ENCODE data around the gene KDM7A.

KDM7A gene

DNA sequence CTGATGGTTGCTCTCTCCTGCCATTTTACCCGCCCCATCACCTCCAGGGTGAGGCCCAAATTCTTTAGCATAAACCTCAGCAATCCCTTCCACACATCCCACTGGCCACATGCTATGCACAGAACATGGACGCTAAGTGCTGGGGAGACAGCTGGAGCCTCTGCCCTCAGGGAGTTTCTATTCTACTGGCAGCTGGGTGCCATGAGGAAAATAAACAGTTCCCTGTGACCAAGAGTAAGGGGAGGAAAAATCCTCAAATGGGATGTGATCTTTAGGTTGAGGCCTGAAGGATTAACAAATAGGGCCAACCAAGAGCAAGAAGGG lies 115.2 kb downstream of the KDM7A start:
- peak overlapping the region; percentile 87 for H3K9ac ChIP-seq (ENCODE audit: low read length)
- peak overlapping the region; percentile 85 for H3K4me3 ChIP-seq (ENCODE audit: low read length)

GRCh38 chr7:140060788-140061606 lies 115.8 kb downstream of the KDM7A start:
- Histone ChIP-seq H3K36me3 (ENCODE audit: control insufficient read depth, insufficient read depth, low read length, severe bottlenecking) (peaks cover 5% of the 10 kb centered on the region), H3K4me1 (ENCODE audit: control insufficient read depth, insufficient read depth, low read length) (peaks cover 24% of the 10 kb centered on the region), H3K9me3 (ENCODE audit: control insufficient read depth, low read length) (peaks cover under 1% of the 10 kb centered on the region), H3K4me3 (ENCODE audit: low read length) (peak overlapping the region; percentile 85), H3K9ac (ENCODE audit: low read length) (no peak overlapping the region), H3K27me3 (replicated peaks; ENCODE audit: control insufficient read depth, insufficient read depth, low read length) (no peaks in the 10 kb centered on the region)
- DNase-seq (ENCODE audit: low read depth) = peak; percentile 14

More for the DNA sequence above, 115.2 kb downstream of the KDM7A start:
- H3K9me3 ChIP-seq (ENCODE audit: control insufficient read depth, low read length) = peaks cover 7% of the 10 kb centered on the region
- H3K4me1 ChIP-seq (ENCODE audit: control insufficient read depth, insufficient read depth, low read length) = peaks cover 24% of the 10 kb centered on the region
- no peaks in the 10 kb centered on the region for H3K27me3 ChIP-seq (replicated peaks; ENCODE audit: control insufficient read depth, insufficient read depth, low read length)
- DNase-seq (ENCODE audit: low read depth) = peak; percentile 15
- peaks cover 5% of the 10 kb centered on the region for H3K36me3 ChIP-seq (ENCODE audit: control insufficient read depth, insufficient read depth, low read length, severe bottlenecking)

DNA sequence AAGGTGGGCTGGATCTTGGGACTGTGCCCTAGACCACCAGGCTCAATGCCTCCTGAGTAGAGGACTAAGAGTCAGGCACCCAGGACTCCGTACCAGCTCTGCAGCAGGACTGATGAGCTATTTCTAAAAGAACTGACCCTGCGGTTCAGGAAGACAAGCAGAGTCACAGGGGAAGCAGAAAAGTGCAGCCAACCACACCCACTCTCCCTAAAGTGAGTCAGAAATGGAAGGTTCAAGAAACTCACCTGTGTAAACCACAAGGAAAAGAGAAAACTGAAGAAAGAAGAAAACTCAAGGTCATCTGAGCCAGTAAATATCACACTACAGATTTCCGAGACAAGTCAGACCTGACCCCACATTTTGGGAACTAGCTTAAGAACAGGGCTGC lies 116.5 kb downstream of the KDM7A start:
- H3K27me3 ChIP-seq (replicated peaks; ENCODE audit: control insufficient read depth, insufficient read depth, low read length) = no peaks in the 10 kb centered on the region
- H3K9ac ChIP-seq (ENCODE audit: low read length) = no peak overlapping the region
- no peaks in the 10 kb centered on the region for H3K9me3 ChIP-seq (ENCODE audit: control insufficient read depth, low read length)
- peaks cover 24% of the 10 kb centered on the region for H3K4me1 ChIP-seq (ENCODE audit: control insufficient read depth, insufficient read depth, low read length)
- H3K4me3 ChIP-seq (ENCODE audit: low read length) = no peak overlapping the region
- peaks cover 5% of the 10 kb centered on the region for H3K36me3 ChIP-seq (ENCODE audit: control insufficient read depth, insufficient read depth, low read length, severe bottlenecking)
- no peak for DNase-seq (ENCODE audit: low read depth)

DNA sequence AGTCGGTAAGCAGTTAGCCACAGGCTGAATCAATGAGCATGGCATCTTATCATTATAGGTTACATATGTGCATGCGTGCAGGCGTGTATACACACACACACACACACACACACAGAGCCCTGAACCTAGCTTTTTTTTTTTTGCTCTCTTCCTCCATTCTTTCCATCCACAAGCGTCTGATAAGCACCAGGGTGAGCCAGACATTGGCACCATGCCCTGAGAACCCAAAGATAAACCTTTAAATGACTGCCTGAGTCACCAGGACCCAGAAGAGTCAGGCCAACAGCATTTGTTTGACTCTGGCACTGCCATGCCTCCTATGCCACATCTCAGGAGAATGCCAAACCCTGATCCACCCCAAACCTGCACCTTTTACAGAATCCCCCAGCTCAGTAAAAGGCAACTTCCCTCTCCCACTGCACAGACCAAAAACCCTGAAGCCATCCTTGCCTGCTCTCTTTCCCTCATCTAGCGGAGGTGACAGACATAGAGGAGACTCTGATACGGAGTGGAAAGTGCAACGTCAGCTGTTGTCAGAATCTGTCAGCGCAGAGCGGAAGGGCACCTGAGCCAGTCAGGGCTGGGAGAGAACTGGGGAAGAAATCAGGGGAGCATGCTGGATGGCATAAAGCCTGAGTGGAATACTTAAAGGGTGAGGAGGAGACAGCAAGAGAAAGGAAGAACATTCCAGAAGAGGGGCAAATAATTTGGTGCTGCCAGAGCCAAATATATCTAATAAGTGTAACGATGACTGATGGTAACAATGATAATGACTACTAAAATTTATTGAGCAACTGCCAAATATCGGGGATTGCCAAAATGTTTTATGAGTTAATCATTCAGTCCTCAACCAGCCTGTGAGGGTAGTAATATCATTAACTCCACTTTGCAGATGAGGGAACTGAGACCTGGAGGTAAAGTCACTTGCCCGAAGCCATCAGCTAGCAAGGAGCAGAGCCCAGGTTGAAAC lies 117.2 kb downstream of the KDM7A start:
- Histone ChIP-seq H3K9ac (ENCODE audit: low read length) (no peak overlapping the region), H3K9me3 (ENCODE audit: control insufficient read depth, low read length) (no peaks in the 10 kb centered on the region), H3K4me3 (ENCODE audit: low read length) (no peak overlapping the region), H3K4me1 (ENCODE audit: control insufficient read depth, insufficient read depth, low read length) (peaks cover 24% of the 10 kb centered on the region), H3K36me3 (ENCODE audit: control insufficient read depth, insufficient read depth, low read length, severe bottlenecking) (peaks cover 5% of the 10 kb centered on the region), H3K27me3 (replicated peaks; ENCODE audit: control insufficient read depth, insufficient read depth, low read length) (no peaks in the 10 kb centered on the region)
- DNase-seq (ENCODE audit: low read depth) = peak; percentile 79

DNA sequence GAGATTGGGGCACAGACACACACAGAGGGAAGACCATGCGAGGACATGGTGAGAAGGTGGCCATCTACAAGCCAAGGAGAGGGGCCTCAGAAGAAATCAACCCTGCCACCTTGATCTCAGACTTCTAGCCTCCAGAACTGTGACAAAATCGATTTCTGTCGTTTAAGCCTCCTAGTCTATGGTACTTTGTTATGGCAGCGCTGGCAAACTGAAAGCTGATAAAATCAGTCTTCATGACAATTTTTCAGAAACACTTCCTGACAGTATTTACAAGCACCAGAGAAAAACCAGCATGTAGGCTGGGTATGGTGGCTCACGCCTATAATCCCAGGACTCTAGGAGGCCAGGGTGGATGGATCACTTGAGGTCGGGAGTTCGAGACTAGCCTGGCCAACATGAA lies 118.3 kb downstream of the KDM7A start:
- DNase-seq (ENCODE audit: low read depth) = no peak
- Histone ChIP-seq H3K36me3 (ENCODE audit: control insufficient read depth, insufficient read depth, low read length, severe bottlenecking) (peaks cover 11% of the 10 kb centered on the region), H3K27me3 (replicated peaks; ENCODE audit: control insufficient read depth, insufficient read depth, low read length) (no peaks in the 10 kb centered on the region), H3K9ac (ENCODE audit: low read length) (no peak overlapping the region), H3K4me3 (ENCODE audit: low read length) (no peak overlapping the region), H3K4me1 (ENCODE audit: control insufficient read depth, insufficient read depth, low read length) (peaks cover 24% of the 10 kb centered on the region), H3K9me3 (ENCODE audit: control insufficient read depth, low read length) (no peaks in the 10 kb centered on the region)

DNA sequence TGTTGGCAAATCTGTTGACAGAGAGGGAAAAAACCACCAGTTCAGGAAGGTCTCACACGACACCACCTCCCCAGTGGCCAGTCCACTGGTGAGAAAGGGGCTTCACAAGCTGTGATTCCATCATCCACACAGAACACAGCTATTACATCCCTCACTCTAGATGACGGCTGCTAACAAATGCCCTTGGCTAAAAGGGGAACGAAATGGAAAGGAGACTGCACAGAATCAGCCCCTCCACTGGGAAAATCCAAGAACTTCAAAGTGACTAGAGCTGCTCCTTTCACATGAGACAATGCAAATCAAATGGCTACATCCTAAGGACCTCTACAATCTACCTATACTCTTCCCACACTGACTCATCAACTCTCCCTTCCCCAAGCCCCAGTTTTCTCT lies 119.6 kb downstream of the KDM7A start:
- H3K9ac ChIP-seq (ENCODE audit: low read length) = no peak overlapping the region
- peaks cover 24% of the 10 kb centered on the region for H3K4me1 ChIP-seq (ENCODE audit: control insufficient read depth, insufficient read depth, low read length)
- H3K27me3 ChIP-seq (replicated peaks; ENCODE audit: control insufficient read depth, insufficient read depth, low read length) = no peaks in the 10 kb centered on the region
- H3K4me3 ChIP-seq (ENCODE audit: low read length) = no peak overlapping the region
- H3K36me3 ChIP-seq (ENCODE audit: control insufficient read depth, insufficient read depth, low read length, severe bottlenecking) = peaks cover 13% of the 10 kb centered on the region
- no peaks in the 10 kb centered on the region for H3K9me3 ChIP-seq (ENCODE audit: control insufficient read depth, low read length)
- no peak for DNase-seq (ENCODE audit: low read depth)

- Histone ChIP-seq H3K9ac (ENCODE audit: low read length) (no peak overlapping the region), H3K4me1 (ENCODE audit: control insufficient read depth, insufficient read depth, low read length) (peaks cover 24% of the 10 kb centered on the region), H3K27me3 (replicated peaks; ENCODE audit: control insufficient read depth, insufficient read depth, low read length) (no peaks in the 10 kb centered on the region), H3K36me3 (ENCODE audit: control insufficient read depth, insufficient read depth, low read length, severe bottlenecking) (peaks cover 13% of the 10 kb centered on the region), H3K9me3 (ENCODE audit: control insufficient read depth, low read length) (no peaks in the 10 kb centered on the region), H3K4me3 (ENCODE audit: low read length) (no peak overlapping the region)
- no peak for DNase-seq (ENCODE audit: low read depth)
Observed at GRCh38 chr7:140056431-140057142, 120.2 kb downstream of the KDM7A start.

GRCh38 chr7:140055833-140056232 lies 121.0 kb downstream of the KDM7A start:
- H3K9ac ChIP-seq (ENCODE audit: low read length) = no peak overlapping the region
- H3K27me3 ChIP-seq (replicated peaks; ENCODE audit: control insufficient read depth, insufficient read depth, low read length) = no peaks in the 10 kb centered on the region
- peaks cover 13% of the 10 kb centered on the region for H3K36me3 ChIP-seq (ENCODE audit: control insufficient read depth, insufficient read depth, low read length, severe bottlenecking)
- no peak for DNase-seq (ENCODE audit: low read depth)
- H3K4me1 ChIP-seq (ENCODE audit: control insufficient read depth, insufficient read depth, low read length) = peaks cover 19% of the 10 kb centered on the region
- H3K4me3 ChIP-seq (ENCODE audit: low read length) = no peak overlapping the region
- no peaks in the 10 kb centered on the region for H3K9me3 ChIP-seq (ENCODE audit: control insufficient read depth, low read length)

DNA sequence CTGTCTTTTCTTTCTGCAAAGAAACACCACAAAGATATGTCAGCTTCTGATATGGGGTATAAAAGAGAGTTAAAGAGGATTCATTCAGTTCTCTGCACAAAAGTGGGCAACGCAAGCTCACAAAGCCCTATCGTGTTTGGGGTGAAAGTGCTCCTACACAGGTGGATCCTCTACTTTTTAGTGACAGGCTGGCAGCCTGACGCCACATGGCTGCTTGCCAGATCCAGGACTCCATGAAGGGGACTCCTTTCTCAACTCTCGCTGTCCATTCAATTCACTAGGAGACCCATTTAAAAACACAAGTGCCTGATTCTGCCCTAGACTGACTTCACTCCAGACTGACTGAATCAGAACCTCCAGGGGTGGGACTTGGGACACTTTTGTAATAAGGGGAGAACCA lies 122.0 kb downstream of the KDM7A start:
- Histone ChIP-seq H3K4me1 (ENCODE audit: control insufficient read depth, insufficient read depth, low read length) (peaks cover 8% of the 10 kb centered on the region), H3K36me3 (ENCODE audit: control insufficient read depth, insufficient read depth, low read length, severe bottlenecking) (peaks cover 13% of the 10 kb centered on the region), H3K4me3 (ENCODE audit: low read length) (no peak overlapping the region), H3K27me3 (replicated peaks; ENCODE audit: control insufficient read depth, insufficient read depth, low read length) (no peaks in the 10 kb centered on the region), H3K9ac (ENCODE audit: low read length) (no peak overlapping the region), H3K9me3 (ENCODE audit: control insufficient read depth, low read length) (no peaks in the 10 kb centered on the region)
- DNase-seq (ENCODE audit: low read depth) = no peak

DNA sequence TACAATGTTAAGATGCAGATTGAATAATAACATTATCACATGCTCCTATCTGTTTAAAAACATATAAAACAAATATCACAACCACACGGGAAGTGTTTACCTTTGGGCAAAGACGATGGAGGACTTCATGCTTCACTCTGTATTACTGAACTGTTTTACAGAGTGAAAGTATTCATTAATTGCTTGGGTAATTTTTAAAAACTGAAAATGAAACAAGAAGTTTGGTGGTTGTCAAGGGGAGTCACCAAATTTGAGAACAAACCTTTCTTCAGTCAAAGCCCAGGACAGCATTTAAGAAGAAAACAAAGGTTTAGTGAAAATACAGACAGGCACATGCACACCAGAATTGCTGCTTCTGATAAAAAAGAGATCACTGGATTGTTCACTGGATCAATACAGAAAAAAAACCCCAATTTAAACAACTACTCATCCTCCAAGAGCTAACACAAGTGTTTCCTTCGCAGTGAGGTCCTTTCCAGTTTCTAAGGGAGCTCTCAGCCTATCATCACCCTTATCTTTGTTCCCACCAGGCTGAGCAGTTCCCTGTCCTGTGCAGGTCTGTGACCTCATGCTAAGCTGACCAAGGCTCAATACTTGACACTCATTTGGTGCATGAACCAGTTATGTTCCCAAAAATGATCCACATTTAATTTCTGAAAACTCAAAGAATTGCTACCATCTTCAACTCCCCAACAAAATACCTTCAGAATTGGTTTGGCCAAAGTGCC lies 122.8 kb downstream of the KDM7A start:
- no peak overlapping the region for H3K4me3 ChIP-seq (ENCODE audit: low read length)
- DNase-seq (ENCODE audit: low read depth) = no peak
- peaks cover 5% of the 10 kb centered on the region for H3K4me1 ChIP-seq (ENCODE audit: control insufficient read depth, insufficient read depth, low read length)

More for the DNA sequence above, 122.8 kb downstream of the KDM7A start:
- no peaks in the 10 kb centered on the region for H3K27me3 ChIP-seq (replicated peaks; ENCODE audit: control insufficient read depth, insufficient read depth, low read length)
- H3K36me3 ChIP-seq (ENCODE audit: control insufficient read depth, insufficient read depth, low read length, severe bottlenecking) = peaks cover 13% of the 10 kb centered on the region
- no peaks in the 10 kb centered on the region for H3K9me3 ChIP-seq (ENCODE audit: control insufficient read depth, low read length)
- H3K9ac ChIP-seq (ENCODE audit: low read length) = no peak overlapping the region
